Adipose tissue (tissue), 3 donors: ENCODE data around the gene KRT7. TPM values are rescaled to one million over a fixed set of nuclear protein-coding genes. Genes with fewer than 3 reads are reported as not detected.
"Not testable (repeated sequence)": the region's sequence is repeated elsewhere in the genome, so short reads cannot be mapped to it uniquely, and the experiment has no call there.

Experiments
- H3K27ac ChIP-seq: one replicate; pipeline ENCODE4 v1.5.1; 2013; ENCODE audit warnings: low read depth, low read length
- WGBS, 3 donors: extraction: QIAGEN DNeasy Blood & Tissue Kit; methylation state at CpG; one replicate each; pipeline ENCODE4 v1.1.7; 2013; 5-methylcytosine and 5-hydroxymethylcytosine counted together
- polyA plus RNA-seq, 3 donors: library from polyadenylated mRNA; stranded (reverse); fragments of 200-250 nt; gene quantifications; one replicate each; pipeline ENCODE4 v1.2.3, GENCODE V29; 2013
- donor health status: healthy with polysubstance abuse.
- donor health status: Bipolar disorder and iron deficiency.
- donor health status: healthy.

KRT7 gene
- polyA plus RNA-seq, 3 donors, result 9.5 to 51.5 (median 18.1) TPM

DNA sequence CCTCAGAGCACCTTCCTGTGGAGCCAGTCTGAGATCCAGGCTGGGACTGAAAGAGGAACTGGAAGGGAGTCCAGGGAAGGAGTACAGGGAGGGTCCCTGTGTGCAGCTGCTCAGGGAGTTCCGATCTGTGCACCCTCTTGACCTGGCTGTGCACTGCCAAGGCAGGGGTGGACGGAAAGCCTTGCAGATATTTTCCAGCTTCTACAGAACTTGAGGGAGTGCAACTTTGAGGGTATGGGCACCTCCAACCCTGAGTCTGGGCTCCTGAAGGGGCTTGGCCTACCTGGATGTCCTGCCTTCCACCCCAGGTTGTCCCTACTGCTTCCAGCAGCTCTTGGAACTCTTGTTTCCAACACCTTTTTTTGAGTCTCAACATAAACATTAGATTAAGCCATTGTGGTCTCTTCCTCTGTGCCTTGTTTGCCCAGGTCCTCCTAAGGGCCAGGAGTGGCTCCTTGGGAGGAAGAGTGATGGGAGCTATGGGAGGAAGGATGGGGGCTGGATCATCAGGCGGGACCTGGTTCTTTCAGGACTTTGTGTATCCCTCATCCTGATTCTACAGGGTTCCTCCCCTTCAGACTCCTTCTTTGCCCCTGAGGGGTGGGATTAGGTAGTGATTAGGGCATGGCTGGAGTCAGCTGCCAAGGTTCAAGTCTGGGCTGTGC is 3.5 kb downstream of the KRT7 start:
- WGBS, 3 donors, result 74 to 88% (median 87%) methylated on average over 3 of the region's 3 CpGs
- H3K27ac ChIP-seq, result no peak overlapping the region

DNA sequence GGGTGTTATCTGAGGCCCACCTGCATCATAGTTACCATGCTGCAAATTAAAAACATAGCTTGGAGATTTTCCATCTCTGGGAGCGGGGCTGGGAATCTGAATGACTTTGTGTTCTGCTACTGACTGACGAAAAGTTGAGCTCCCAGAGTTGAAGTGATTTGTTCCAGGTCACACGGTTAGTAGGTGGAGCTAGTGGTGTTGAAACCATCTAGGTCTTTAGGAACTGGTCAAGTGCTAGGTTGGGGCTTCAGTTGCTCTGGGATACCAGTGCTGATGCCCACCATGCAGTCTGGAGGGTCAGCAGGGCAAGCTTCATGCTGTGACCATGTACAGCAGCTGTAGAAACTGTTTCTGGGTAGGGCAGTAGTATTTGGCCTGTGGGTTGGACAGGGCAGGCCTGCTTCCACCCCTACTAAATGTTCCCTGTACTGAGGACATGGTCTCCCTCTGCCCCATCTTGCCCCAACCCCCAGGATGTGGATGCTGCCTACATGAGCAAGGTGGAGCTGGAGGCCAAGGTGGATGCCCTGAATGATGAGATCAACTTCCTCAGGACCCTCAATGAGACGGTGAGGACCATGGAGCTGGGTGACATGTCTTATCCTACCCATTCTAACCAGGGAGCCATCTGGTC is 5.3 kb downstream of the KRT7 start:
- 84 to 88% (median 85%) methylated on average over 4 of the region's 4 CpGs for WGBS, 3 donors
- H3K27ac ChIP-seq, result no peak overlapping the region

DNA sequence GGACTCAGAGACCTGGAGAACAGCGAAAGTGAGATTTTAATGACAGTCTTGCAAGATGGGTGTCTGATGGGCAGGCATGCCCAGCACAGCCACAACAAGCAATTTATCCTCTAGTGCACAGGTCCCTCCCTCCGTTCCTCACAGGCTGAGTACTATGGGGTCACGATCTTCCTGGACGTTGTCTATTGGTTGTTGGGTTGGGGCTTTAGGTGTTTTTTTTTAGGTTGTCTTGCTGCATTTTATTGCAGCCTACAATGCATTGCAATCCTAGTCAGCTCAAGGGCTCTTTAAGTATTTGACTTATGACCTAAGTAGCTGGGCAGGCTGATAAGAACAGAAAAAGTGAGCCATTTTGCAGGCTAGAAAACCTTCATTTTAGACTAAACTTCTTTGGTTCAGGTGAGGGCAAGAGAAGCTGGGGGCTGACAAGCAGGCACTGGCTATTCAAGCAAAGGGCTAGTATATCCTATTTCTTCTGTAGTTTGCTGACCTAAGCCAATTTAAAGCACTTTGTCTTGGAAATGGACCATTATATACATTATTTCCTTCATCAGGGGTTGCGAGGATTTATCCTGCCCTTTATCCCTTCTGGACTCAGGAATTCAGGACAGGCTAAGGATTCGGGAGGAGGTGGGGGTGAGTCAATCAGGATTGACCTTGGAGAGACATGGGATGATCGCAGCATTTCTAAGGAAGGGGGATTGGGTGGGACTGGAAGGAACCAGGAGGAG is 6.0 kb downstream of the KRT7 start:
- no peak overlapping the region for H3K27ac ChIP-seq
- WGBS, 3 donors, result 88 to 91% (median 88%) methylated on average over 7 of the region's 7 CpGs

DNA sequence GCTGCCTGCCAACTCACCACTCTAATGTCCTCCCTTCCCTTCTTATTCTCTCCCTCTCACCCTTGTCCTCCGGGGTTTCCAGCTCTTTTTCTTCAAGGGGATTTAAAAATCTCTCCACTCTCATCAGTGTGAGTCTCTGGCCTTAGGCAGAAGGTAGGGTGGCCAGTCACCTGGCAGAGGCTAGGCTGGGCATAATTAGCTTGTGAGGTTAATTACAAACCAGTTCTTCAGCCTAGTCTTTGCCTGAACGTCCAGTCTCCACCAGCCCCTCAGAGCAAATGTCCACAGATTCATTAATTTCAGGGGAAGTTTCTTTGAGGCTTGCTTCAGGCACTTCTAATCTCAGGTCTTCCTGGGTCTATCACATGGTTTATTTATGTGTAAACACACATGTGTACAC is 6.7 kb downstream of the KRT7 start:
- WGBS, 3 donors, result 69 to 87% (median 79%) methylated on average over 2 of the region's 2 CpGs
- H3K27ac ChIP-seq, result no peak overlapping the region

DNA sequence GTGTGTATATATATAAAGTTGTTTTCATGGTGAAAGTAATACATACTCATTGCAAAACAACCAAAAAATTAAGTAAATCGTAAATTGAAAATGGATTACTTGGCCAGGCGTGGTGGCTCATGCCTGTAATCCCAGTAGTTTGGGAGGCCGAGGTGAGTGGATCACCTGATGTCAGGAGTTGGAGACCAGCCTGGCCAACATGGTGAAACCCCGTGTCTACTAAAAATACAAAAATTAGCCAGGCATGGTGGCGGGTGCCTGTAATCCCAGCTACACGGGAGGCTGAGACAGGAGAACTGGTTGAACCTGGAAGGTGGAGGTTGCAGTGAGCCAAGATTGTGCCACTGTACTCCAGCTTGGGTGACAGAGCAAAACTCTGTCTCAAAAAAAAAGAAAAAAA is 7.2 kb downstream of the KRT7 start:
- 89 to 92% (median 92%) methylated on average over 6 of the region's 6 CpGs for WGBS, 3 donors

DNA sequence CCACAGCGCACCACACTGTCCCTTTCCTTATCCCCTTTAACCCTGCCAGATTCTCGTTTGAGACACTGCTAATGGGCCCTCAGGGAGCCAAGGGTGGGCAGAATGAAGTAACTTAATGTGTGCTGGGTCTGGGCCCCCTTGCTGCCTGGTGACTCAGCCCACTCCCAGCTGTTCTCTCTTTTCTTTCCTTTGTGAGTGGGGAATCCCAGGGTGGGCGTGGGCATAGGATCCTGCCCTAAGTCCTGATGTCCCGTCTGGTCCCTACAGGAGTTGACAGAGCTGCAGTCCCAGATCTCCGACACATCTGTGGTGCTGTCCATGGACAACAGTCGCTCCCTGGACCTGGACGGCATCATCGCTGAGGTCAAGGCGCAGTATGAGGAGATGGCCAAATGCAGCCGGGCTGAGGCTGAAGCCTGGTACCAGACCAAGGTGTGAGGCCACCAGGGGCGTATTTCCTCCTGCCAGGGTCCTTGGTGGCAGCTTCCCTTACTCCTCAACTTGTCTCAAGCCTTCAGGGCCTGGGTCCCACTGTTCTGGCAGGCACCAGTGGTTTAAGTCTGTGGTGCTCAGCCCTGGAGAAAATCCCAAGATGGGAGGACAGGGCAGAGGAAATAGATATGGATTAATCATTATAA is 8.3 kb downstream of the KRT7 start:
- 77 to 96% (median 89%) methylated on average over 11 of the region's 11 CpGs for WGBS, 3 donors
- no peak overlapping the region for H3K27ac ChIP-seq

More for the DNA sequence above, 7.2 kb downstream of the KRT7 start:
- not testable (repeated sequence) for H3K27ac ChIP-seq

DNA sequence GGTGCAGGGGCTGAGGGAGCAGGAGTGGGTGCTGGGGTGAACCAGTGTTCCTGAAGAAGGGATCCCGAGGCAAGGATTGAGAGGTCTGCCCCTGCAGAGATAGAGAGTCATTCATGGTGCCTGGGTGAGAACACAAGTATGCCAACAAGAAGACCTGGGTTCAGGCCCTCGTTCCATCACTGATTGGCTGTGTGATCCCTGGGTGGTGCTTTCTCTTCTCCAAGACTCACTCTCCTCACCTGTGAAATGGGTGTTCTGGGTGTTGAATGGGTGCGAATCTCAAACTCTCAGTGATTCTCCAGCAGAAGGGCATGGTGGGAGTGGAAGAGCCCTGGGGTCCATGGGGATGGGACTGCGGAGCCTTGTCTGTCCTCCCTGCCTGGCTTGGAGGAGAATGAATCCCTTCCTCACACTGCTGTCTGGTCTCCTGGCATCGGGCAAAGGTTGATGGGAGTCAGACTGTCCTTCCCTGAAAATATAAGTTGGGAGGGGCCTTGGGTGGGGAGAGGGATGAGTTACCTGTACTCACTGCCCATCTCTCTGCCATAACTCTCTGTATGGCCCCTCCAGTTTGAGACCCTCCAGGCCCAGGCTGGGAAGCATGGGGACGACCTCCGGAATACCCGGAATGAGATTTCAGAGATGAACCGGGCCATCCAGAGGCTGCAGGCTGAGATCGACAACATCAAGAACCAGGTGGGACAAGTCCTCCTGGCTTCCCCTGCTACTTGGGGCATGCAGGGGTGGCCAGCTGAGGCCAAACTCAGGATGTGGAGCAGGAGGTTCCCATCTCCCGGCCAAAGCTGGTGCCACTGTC is 9.6 kb downstream of the KRT7 start:
- 96 to 97% (median 96%) methylated on average over 11 of the region's 11 CpGs for WGBS, 3 donors
- no peak overlapping the region for H3K27ac ChIP-seq

DNA sequence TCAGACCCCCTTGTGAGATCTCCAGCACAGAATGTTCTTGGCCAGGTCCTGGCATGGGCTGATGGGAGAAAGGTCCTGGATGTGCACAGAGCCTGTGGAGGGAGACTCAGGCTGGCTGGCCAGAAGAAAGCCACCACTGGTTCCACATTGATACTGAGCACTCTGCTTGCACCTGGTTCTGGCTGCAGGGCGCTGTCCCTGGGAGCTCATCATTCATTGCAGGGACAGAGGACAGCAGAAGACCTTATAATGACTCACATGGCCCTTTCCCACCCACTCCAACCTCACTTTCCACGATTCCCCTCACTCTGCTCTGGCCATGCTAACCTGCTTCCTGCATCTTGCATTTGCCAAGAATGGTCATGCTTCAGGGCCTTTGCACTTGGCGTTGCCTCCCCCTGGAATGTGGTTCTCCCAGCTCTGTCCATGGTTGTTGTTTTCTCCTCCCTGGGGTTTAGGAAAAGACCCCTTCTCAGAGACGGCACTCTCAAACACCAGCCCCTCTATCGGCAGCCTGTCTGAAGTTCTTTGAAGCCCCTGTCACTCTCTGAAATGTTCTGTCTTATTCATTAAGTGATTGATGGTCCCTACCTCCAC is 10.3 kb downstream of the KRT7 start:
- no peak overlapping the region for H3K27ac ChIP-seq
- WGBS, 3 donors, result 55 to 75% (median 75%) methylated on average over 5 of the region's 5 CpGs

DNA sequence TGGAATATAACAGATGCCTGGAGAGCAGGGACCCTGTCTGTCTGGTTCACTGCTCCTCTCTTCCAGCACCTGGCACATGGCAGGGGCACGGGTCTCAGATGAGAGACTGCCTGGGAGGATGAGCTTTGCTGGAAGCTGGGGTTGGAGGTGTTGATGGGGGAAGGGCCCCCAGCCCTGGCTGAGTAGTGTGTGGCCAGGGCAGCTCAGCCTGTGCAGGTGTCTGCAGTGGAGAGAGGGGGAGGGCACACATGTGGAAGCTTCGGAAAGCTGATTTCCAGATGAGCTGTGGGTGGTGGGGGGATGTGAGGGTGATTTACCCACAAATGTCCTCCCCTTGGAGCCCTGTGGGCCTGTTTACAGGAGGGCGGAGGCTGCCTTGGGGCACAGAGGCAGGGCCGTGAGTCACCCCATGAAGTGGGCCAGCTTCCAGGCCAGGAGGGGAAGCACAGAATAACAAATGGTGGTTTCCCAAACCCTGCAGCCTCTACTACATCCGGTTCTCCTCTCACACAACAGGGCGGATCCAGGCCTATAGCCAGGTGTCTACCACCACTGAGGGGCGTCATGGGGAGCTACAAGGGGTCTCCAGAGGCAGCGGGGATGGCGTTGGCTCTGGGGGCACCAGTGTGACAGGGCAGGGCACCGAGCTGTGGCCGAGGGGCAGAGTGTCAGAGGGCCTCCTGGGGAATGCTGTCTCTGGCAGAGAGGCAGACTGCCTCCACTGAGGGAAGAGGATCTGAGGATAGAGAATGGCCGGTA is 11.0 kb downstream of the KRT7 start:
- 15 to 33% (median 26%) methylated on average over 11 to 12 of the region's 12 CpGs for WGBS, 3 donors
- H3K27ac ChIP-seq, result no peak overlapping the region

DNA sequence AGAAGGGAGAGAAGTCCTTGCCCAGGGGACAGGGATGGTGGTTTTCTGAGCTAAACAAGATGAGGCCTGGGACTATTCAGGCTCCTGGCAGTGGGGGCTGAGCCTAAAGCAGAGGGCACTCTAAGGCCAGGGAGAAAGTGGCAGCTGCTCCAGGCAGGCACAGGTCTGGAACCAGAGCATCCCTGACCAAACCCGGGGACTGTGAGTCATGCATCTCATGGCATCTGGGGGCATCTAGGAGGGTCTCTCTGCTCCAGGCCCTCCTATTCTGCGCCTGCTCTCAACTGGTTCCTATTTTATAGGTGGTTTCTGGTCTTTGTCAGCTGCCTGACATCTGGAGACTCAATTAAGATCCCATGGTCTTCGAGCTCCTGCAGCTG is 11.6 kb downstream of the KRT7 start:
- H3K27ac ChIP-seq, result no peak overlapping the region
- 63 to 68% (median 67%) methylated on average over 3 of the region's 3 CpGs for WGBS, 3 donors

DNA sequence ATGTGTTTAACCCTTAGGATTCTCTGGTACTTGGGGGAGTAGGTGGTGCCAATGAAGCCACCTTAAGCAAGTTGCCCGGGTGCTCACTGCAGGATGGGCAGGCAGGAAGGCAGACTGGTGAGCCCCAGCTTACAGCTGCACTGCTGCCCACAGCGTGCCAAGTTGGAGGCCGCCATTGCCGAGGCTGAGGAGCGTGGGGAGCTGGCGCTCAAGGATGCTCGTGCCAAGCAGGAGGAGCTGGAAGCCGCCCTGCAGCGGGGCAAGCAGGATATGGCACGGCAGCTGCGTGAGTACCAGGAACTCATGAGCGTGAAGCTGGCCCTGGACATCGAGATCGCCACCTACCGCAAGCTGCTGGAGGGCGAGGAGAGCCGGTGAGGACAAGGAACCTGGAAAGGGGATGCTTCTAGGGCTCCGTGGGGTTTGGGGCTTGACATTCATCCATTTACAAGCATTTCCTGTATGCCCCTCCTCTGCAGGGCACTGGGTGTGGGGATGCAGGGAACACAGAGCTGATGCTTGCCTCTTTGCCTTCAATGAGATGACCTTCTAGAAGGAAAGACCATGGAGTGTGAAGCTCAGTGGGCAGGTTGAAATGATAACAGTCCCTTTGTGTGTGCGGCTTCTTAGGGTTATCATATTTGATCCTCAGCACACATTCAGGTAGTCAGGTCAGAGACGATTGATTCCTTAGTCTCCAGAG is 12.4 kb downstream of the KRT7 start:
- WGBS, 3 donors, result 69 to 91% (median 89%) methylated on average over 20 of the region's 20 CpGs
- H3K27ac ChIP-seq, result no peak overlapping the region

DNA sequence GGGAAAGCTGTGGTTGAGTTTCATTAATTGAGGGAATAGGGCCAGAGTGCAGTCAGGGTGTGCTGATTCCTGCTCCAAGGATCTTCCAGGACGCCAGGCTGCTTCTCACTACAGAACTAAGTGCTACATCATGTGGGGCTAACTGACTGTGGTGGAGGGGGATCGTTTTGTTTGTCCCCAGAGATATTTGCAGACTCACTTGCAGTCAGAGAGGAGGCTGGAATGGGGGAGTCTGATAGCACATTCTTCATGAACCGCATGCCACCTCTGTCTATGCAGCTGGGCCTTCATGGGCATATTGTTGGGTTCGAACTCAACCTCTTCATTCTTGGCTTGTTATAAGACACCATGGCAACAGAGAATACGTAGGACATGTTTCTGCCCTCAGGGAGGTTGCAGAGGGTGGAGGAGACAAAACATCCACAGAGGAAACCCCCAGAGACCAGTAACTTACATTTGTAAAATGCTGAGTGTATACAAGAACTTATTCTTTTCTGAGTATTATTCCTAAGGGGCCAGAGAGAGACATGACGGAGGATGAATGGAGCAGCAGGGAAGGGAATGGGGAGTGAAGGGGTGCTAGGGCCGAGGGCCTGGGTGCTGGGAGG is 13.0 kb downstream of the KRT7 start:
- WGBS, 3 donors, result 72 to 83% (median 72%) methylated on average over 7 of the region's 7 CpGs
- no peak overlapping the region for H3K27ac ChIP-seq

DNA sequence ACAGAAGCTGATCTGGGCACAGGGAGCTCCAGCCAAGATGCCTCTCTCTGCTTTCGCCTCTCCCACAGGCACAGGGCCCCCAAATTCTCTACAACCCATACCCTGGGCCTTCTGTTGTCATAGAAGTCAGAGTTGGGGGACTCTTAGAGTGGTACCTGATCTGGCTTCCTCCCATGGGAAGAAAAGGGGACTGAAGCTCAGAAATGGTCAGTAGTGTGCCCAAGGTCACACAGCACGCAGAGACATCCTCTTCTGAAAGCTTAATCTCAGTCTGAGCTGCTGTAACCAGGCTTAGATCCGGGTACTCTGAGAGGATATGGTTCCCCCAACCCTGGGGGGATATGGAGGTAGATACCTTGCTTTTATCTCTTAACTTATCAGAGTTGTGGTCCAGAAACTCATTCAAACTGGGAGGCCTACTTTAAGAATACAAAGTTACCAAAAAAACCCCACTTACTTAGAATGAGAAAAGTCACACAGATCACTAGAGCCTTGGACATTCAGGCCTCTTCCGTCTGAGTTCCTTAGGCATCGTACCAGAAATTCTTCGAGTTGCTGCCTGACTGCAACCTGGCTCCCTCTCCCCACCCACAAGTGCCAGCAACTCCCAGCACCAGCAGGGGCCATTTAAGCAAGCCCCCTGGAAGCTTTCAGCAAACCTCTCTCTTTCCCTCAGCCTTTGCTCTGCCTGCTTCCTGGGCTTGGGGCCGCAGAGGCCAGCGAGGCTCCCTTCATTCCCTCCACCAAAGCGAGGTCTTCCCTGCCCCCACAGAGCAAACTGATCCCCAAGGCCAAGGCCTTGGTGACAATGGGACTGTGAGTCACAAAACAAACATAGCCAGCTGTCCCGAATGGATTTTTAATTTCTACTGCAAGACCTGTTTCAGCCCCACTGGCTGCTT is 13.9 kb downstream of the KRT7 start:
- WGBS, 3 donors, result 34 to 66% (median 66%) methylated on average over 10 of the region's 10 CpGs
- H3K27ac ChIP-seq, result no peak overlapping the region

DNA sequence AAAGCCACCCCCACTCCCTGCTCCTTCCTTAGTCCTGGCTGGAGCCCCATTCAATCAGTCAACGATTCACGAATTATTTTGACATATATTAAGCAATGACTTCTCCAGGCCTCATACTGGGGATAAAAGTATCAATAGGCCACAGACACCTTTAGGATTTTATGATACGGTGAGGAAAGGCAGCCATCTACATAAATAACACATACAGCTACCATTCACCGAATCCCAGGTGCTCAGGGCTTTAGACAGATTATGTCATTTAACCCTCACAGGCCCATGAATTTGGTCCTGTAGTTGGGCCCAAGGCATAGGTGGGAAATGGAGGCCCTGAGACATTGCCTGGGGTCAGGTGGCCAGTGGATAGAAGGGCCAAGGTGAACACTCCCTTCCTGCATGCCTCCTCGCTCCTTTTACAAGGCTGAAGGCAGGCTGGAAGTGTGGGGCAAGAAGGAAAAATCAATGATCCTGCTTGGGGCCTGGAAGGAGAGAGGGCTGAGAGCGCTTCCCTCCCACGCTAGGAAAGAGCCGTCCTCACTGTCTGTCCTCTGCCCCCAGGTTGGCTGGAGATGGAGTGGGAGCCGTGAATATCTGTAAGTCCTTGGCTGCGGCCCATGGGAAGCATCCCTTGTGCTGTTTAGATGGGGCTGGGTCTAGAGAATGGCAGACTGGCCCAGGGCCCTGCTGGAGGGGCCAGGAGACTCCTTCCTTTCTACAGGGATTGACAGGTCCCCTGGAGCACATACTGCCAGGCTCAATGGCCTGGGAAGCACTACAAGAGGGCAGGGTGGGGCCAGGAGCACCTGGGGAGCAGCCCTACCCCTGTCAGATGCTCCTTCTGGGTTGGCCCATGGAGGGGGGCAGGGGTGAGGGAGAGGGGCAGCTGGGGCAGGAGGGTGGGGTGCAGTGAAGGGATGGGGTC is 14.8 kb downstream of the KRT7 start:
- H3K27ac ChIP-seq, result no peak overlapping the region
- WGBS, 3 donors, result 40 to 88% (median 74%) methylated on average over 10 of the region's 10 CpGs
